HuH-7.5 (cell line): ENCODE results near the gene MPZL3.

Experiments used
- DNase-seq: peaks from one replicate; pipeline ENCODE4 v3.0.0; 2011; ENCODE audit warnings: low spot score

The MPZL3 gene

DNA sequence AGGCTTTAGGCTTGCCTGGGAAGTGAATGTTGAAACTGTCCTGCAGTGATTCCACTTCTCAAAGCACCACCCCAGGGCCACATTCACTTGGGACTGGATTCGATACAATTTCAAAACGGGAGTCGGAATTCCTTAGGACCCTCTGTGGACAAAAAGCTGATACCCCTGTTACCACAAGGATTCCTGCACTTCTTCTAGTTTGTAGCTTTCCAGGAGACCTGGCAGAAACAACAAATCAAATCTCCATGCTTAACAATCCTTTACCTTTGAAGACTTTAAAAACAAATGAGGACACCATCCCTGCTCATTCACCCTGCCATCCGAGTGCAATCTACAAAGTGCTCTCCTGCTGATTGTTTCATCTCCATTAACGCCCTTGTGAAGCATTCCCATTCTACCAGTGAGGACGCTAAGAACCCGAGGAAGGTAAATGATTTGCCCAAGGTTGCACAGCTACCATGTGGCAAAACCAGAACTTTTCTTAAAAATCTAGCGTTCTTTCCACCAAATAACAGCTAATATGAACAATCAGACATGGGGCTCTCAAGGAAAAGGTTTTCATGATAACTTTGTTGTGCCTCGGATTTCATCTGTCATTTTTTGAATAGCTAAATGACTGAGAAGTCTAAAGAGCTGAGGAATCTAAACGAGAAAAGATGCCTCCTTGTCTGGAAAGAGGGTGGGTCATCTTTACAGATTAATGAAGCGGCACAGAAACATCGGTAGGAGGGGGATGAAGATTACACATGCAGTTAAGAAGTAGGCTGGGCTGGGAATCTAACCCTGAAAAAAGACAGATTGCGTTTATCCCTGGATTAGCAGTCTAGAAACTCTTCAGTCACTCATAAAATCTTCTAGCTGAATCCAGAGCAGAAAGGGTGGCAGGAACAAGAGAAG lies 12.7 kb upstream of the MPZL3 start:
- no peak for DNase-seq

DNA sequence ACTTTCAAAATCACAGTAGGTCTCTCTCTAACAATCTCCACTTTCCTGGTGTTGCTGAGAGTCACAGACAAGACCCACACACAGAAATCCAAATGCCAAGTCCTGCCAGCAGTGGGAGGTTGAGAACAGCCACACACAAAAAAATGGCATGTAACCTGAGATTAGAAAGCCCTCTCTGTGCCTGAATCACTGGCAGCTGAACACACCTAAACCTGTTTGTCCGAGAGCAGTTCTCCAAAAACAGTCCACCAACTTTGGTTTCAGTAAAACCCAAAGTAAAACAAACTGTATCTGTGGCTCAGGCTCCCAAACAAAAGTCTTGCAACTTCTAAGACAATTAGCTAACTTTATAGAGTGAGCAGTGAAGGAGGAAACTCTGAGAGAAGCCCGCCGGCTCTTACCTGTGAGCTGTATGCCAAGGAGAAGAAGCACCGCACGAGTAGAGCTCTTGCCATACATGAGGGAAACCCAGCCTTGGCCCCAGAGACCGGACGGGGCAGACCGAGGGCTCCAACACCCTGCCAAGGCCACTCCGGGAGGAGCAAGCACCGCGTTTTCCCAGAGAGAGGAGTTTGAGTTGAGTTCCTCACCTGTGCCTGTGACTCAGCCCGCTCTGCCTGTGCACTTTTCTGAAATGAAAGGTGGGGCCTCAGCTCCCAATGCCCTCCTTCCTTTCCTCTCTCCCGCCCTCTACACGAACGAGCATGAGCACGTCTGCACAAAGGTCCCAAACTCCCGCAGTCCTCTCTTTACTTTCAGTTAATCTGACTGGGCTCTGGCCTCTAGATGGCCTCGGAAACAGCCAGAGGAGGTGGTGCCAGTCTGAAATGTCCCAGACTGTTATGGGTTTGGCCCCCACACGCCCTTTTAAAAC lies 11.8 kb upstream of the MPZL3 start, which contains the start of gene MPZL2:
MPZL2 (minus strand) TSS at position 603 of the 874 bp plus-strand sequence; CDS start at position 459, 144 bp downstream.
- peak; percentile 29 for DNase-seq

DNA sequence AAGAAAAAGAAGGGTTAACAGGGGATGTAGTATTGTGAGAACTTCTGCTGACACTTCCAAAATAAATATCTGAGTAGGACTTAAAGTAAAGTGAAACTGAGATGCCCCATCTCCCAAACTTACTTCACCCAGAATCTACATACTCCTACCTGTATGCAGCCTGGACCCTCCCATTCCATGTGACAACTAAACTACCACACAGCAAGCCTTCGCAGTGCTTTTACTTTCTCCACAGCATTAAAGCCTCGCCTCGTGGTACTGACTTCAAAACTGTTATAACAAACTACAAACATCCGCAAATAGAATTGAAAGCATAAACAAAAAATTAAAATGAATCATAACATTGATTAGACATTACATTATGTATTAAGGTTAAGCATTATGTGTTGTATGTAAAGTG lies 10.9 kb upstream of the MPZL3 start:
- DNase-seq: no peak

DNA sequence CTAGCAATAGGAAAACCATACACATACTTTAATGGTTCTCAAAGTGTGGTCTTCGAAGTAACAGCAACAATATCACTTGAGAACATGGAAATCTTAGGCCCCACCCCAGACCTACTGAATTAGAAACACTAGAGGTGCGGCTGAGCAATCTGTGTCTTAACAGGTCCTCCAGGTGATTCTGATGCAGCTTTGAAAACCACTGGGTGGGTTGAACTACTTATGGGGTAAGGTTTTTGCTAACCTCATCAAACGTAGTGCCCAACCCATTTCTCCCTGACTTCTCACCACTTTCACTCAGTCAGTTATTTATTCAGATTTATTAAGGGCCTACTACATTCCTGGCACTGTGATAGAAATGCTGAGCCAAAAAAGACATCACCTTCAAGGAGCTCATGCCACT lies 8.2 kb upstream of the MPZL3 start:
- DNase-seq: no peak

DNA sequence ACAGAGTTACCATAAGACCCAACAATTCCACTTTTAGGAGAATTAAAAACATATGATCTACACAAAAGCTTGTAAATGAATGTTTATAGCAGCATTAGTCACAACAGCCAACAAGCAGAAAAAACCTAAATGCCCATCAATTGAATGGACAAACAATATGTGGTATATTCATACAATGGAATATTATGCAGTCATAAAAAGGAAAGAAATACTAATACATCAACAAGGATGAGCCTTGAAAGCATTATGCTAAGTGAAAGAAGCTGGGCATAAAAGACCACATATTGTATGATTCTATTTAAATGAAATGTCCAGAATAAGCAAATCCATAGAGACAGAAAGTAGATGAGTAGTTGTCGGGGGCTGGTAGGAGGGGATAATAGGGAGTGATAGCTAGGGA lies 7.0 kb upstream of the MPZL3 start:
- no peak for DNase-seq

DNA sequence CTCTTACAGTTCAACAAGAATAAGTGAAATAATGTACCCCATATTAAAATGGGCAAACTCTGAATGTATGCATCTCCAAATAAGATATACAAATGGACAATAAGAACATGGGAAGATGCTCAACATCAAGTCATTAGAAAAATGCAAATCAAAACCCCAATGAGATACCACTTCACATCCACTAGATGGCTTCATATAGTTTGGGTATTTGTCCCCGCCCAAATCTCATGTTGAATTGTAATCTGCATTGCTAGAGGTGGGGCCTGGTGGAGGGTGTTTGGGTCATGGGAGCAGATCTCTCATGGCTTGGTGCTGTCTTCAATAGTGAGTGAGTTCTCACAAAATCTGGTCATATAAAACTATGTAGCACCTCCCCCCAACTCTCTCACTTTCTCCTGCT lies 6.2 kb upstream of the MPZL3 start:
- DNase-seq: no peak

DNA sequence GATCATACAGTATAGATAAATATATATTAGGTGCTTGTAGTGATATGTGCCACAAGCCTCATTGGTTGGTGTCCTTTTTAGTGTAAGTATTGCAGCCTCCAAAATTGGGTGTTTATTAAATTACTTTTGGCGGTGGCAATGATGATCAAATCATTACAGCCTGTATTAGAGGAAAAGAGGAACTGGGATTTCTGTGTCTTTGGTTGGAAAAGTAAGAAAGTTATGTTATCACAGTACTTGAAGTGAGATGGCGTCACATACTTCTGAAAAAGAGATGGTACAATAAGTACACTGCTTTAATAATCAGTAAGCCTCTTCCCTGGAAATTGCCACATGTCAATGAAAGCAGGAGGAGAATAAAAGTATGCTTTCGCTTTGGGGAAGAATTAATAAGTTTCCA lies 523 bp upstream of the MPZL3 start:
- no peak for DNase-seq

DNA sequence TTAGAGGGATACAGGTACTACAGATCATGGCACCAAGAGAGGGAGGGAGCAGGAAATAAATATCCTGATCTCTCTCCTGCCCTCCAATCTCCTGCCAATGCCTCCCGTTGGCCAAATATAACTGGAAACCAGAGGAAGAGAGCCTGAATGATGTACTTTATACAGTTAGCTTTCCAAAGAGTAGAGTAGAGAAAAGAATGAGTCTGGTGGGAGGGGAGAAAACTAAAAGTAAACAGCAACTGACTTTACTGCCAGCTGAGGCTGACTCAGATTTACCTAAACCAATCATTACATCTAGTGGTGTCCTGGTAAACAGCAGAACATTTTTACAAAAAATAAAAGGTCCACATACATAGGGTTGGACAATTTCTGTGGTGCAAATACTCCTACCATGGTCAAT lies 5.1 kb downstream of the MPZL3 start:
- DNase-seq: no peak

DNA sequence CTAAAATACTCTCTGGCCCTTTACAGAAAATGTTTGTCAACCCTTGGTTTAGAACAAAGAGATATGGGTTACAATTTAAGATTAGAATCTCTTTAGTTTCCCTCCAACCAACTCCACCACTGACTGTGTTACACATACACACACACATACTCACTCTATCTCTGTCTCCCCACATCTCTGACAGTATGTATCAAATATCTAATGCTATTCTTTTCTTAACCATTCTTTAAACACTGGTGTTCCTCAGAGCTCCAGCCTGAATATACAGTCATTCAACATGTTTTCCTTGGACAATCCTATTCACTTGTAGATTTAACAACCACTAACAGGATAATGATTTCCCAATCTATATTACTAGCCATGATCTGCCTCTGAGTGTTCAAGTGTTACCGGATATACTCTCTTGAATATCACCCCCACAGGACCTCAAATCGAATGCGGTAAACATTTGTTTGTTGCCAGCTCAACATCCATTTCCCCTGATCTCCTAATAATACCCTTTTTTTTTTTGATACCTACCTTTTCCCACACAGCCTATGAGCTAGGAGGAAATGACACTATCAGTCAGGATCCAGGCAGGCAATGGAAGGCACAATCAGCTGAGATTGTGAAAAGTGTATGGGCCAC lies 6.1 kb downstream of the MPZL3 start:
- no peak for DNase-seq

DNA sequence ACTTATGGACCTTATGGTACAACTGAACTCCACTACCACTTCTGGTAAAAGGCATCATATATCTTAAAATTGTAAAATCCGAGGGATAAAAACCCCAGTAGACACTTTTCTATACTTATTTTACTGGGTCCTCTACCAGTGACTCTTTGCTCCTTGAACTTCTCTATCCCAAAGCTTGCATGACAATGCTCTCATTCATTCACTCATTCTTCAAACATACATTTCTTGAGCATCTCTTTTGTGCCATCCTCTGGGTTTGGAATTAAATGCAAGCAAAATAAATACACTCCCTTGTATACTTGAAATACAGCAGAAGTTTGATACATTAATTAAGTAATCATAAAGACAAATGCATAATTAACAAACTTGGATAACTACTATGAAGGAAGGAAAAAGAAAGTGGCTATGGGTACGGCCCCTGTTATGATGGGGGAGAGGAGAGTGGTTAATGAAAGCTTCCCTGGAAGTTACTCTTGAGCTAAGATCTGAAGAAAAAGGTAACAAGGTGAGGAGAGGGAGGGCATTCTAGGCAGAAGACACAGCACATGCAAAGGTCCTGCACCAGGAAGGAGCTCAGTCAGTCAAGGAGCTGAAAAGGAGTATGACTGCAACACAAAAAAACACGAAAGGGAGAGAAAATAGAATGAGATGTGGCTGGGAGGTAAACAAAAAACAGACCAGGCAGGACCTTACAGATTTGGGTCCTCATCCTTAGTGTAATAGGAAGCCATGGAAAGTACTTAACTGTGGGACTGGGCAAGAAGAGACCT lies 8.0 kb downstream of the MPZL3 start:
- no peak for DNase-seq

DNA sequence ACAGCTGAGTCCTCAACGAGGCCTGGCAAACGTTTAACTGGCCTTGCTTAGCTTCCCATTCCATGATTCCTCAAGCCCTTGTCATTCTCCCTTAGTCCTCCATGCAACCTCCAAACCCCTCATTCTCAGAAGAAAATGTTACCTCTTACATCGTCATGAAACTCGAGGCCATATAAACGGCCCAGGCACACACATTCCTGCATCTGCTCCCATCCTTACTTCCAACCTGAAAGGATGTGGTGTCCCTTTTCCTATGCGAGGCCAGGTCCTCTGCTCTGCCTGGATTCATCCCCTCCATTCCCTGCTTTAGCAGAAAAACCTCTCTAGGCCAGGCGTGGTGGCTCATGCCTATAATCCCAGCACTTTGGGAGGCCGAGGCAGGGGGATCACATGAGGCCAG lies 9.0 kb downstream of the MPZL3 start:
- DNase-seq: no peak

DNA sequence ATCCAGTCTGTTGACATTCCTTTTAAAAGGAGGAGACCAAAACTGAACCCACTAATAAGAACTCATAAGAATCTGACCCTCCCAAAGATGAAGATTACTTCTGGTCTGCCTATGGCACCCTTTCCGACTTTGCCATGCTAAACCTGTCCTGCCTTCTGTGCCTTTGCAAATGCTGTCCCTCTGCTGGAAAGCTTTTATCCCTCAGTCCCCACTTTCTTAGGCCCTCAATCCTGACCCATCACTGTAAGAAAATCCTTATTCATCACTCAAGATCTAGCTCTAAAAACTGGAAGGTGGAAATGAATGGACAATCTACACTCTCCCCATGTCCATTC lies 10.4 kb downstream of the MPZL3 start:
- DNase-seq: no peak

DNA sequence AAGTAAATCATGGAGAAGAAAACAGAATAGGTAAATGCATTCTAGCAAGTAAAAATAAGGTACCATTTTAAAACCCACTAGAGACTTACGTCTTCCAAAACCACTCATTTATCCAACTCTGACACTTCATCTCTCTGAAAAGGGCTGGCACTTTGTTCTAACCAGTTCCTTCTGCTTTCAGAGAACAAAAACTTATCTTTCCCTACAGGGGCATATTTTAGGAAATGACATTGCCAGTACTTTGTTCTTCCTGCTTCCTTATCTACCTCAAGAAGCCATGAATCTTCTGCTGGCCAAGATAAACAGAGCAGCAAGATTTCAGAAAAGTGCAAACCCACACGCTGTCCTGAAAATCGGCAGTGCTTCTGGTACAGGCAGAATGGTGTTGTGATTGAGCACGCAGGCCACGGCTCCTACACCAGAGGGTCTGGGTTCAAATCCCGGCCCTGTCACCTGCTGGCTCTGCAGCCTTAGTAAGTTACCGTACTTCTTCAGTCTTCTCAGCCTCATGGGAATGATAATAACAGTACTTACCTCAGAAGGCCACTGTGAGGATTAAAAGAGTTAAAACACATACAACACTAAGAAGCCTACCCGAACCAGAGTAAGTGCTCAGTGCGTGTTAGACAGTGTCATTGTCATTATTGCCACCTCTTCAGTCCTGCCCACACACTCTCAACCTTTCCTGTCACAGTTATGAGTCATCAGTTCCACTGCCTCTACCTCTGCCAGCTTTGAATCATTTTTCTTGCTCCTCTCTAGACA lies 11.0 kb downstream of the MPZL3 start:
- no peak for DNase-seq

DNA sequence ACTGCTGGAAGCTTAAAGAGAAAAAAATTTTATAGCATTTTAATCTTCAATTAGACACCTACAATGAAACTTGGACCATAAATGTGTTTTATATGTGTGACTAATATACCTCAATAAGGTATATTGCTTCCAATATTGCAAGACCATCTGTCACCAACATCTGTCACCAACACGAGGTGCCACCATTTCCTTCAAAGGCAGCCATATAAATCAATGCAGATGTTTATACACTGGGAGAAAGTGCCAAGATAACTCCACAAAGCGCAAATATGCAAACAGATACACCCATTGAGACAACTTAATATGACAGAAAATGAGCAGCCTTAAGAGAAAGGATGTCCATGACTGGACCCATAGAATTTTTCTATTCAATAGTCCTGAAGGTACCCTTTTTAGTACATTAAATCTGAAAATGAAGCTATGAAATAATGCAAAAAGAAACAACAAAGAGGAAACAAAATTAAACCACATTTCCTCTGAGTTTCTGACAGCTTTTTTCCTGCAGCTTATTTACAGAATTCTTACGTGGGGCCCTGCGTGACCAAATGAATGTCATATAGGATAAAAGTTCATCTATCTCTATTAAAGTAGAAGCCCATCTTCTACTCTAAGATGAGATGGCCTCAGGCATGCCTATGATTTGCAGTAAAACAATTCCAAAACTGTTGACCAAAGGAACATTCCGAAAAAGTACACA lies 12.5 kb downstream of the MPZL3 start:
- no peak for DNase-seq

DNA sequence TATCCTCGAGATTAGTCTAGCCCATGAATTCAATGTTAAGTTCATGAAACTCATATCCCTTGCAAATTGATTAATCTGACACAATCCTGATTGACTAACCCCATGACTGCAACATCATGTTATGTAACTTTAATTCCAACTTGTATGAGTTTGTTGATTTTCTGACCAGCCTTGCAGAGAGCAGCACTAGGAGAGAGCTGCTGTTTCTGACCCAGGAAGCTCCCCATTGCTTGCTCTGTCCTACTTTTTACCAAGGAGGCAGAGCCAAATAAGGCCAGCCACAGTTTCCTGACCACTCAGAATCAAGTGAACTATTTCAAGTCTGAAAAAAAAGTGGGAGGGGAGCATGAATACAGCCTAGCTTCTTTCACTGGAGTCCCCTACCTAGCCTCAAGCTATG lies 13.2 kb downstream of the MPZL3 start:
- no peak for DNase-seq

DNA sequence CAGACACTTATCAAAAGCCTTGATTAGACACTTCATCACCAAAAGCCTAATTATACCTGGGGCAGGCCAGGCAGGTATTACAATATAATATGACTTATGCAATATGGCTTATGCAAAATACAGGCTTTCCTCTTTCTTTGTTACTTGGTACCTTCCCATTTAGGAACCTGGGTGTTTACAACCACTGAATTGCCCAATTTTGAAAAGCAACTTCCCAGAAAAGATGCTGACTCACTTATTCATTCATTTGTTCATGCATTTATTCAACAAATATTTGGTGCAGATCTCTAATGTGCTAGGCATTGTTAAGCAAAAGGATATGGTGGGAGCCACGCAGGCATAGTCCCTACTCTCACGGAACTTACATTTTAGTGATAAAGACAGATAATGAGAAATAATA lies 13.7 kb downstream of the MPZL3 start:
- no peak for DNase-seq

DNA sequence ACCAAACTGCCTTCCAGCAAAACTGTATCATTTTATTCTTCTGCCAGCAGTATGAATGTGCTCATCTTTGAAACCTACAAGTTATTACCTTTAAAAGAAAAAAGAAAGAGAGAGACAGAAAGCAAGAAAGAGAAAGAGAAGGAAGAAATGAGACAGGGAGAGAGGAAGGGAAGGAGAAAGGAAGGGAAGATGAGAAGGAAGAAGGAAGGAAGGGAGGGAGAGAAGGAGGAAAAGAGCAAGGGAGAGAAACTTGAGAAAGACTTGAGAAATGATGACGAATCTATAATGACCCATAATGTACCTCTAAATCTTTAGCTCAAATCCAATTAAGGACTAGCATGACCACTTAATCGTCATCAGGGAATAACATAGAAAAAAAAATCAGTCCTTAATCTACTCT lies 16.0 kb downstream of the MPZL3 start:
- DNase-seq: no peak

DNA sequence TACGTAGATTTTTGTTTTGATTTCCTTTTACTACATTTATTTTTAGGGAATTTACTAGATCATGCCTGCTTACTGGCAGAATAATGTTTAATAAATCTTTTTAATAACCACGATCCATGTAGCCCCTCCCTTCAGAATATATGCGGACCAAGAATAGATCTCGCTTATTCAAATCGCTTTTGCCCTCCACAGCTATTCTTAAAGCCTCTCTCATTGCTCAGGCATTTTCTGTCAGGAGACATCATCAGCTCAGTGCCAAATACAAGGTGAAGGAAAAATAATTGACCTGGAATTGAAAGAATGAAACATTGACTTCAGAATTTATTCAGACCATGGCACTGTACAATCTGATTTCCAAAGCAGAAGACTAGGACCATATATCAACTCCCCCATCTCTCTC lies 17.3 kb downstream of the MPZL3 start:
- DNase-seq: no peak

DNA sequence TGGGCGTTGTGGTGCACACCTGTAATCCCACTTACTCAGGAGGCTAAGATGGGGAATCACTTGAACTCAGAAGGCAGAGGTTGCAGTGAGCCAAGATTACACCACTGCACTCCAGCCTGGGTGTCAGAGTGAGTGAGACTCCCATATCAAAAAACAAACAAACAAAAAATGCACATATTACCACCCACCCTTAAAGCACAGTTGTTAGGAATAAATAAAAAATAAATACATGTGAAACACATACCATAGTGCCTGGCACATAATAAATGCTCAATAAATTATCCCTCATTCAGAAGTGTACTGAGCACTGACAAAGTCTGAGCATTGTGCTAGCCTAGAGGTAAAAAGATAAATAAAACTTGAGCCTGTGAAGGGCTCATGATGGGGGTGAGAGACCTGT lies 18.3 kb downstream of the MPZL3 start:
- no peak for DNase-seq

DNA sequence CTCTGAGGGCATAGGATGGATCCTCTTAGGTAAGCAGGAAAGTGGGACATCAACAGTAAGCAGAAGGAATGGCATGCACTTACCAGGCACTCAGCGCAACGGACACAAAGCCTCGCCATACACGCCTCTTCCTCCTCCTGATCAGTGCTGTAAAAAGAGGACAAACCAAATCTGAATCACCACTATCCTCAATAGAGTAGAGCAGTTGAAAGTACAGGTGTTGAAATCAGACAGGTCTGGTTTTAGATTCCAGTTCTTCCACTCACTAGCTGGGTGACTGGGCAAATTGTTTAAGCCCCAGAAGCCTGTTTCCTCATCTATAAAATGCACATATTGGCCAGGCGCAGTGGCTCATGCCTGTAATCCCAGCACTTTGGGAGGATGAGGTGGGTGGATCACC lies 18.8 kb downstream of the MPZL3 start:
- no peak for DNase-seq

DNA sequence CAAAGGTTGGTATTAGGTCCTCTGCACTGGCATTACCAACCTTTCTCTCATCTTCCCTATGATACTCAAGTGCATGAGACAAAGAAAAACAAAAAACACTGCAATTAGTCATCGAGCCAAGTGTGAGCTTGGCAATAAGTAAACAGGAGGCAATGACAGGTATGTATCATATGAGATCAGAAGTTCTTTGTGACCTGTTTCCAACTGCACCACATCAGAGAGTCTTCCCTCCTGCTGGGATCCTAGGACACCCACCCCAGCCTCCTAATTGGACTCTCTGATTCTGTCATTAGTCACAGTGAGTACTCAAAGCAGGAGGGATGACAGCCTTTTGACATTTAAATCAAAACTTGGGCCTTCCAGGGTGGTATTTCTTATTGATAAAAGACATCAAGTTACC lies 19.5 kb downstream of the MPZL3 start:
- DNase-seq: no peak
